ENCODE measurements around the gene MICAL3. TPM values are rescaled to one million over a fixed set of nuclear protein-coding genes. Genes with fewer than 3 reads are reported as not detected.
A peak's percentile ranks its signal among the peaks of the same experiment; 100 is the strongest.
"Not testable (repeated sequence)": the region's sequence is repeated elsewhere in the genome, so short reads cannot be mapped to it uniquely, and the experiment has no call there.

Gene MICAL3
- total and polyA plus RNA-seq, 4 donors = 4.4 to 30.7 (median 15.4) TPM

- Histone ChIP-seq H3K27ac (ENCODE audit: low read depth in 1 of 2, low read length in 1 of 2) (peak overlapping the region in 1 of 2 donors; percentile 85), H3K9ac (ENCODE audit: insufficient read depth in 1 of 2, low read length in 2 of 2) (no peak overlapping the region), H3K36me3 (ENCODE audit: control insufficient read depth in 4 of 4, insufficient read depth in 4 of 4, low read length in 4 of 4) (no peaks in the 10 kb centered on the region), H3K4me3 (no peak overlapping the region), H3K9me3 (ENCODE audit: control insufficient read depth in 4 of 4, insufficient read depth in 3 of 4, low read length in 3 of 4) (no peaks in the 10 kb centered on the region), H3K4me1 (ENCODE audit: control insufficient read depth in 5 of 5, insufficient read depth in 5 of 5, low read length in 5 of 5) (peaks cover 3 to 38% (median 16%) of the 10 kb centered on the region in 5 donors), H3K27me3 (ENCODE audit: control insufficient read depth in 3 of 3, insufficient read depth in 3 of 3, low read length in 2 of 3) (no peaks in the 10 kb centered on the region)
- ATAC-seq (ENCODE audit: insufficient read depth, low FRiP score) (no peak), DNase-seq (no peak)
- WGBS, 2 donors = 91 to 98% methylated on average over 3 of the region's 3 CpGs
- TF ChIP-seq CTCF (IDR thresholded peaks at IDR 0.05; ENCODE audit: control extremely low read depth, extremely low read depth) = no peak
These were observed 85.3 kb downstream of the MICAL3 start for GRCh38 chr22:17939011-17939410.

- peak overlapping the region in 1 of 2 donors; percentile 85 for H3K27ac ChIP-seq (ENCODE audit: low read depth in 1 of 2, low read length in 1 of 2)
- ATAC-seq (ENCODE audit: insufficient read depth, low FRiP score) (no peak), DNase-seq (peak; percentile 42 to 81 (median 65))
- H3K36me3 ChIP-seq (ENCODE audit: control insufficient read depth in 4 of 4, insufficient read depth in 4 of 4, low read length in 4 of 4) = no peaks in the 10 kb centered on the region
- no peaks in the 10 kb centered on the region for H3K9me3 ChIP-seq (ENCODE audit: control insufficient read depth in 4 of 4, insufficient read depth in 3 of 4, low read length in 3 of 4)
- H3K27me3 ChIP-seq (ENCODE audit: control insufficient read depth in 3 of 3, insufficient read depth in 3 of 3, low read length in 2 of 3) = no peaks in the 10 kb centered on the region
- H3K4me1 ChIP-seq (ENCODE audit: control insufficient read depth in 5 of 5, insufficient read depth in 5 of 5, low read length in 5 of 5) = peaks cover 3 to 34% (median 15%) of the 10 kb centered on the region in 5 donors
- H3K9ac ChIP-seq (ENCODE audit: insufficient read depth in 1 of 2, low read length in 2 of 2) = no peak overlapping the region
- H3K4me3 ChIP-seq = no peak overlapping the region
- WGBS, 2 donors = 75 to 76% methylated on average over 8 of the region's 8 CpGs
- no peak for TF ChIP-seq CTCF (IDR thresholded peaks at IDR 0.05; ENCODE audit: control extremely low read depth, extremely low read depth)
These were observed 85.9 kb downstream of the MICAL3 start for GRCh38 chr22:17938484-17938924.

- H3K27ac ChIP-seq (ENCODE audit: low read depth in 1 of 2, low read length in 1 of 2); H3K27me3 ChIP-seq (ENCODE audit: control insufficient read depth in 3 of 3, insufficient read depth in 3 of 3, low read length in 2 of 3); ATAC-seq (ENCODE audit: insufficient read depth, low FRiP score); H3K9me3 ChIP-seq (ENCODE audit: control insufficient read depth in 4 of 4, insufficient read depth in 3 of 4, low read length in 3 of 4); H3K4me3 ChIP-seq; H3K9ac ChIP-seq (ENCODE audit: insufficient read depth in 1 of 2, low read length in 2 of 2); DNase-seq; H3K36me3 ChIP-seq (ENCODE audit: control insufficient read depth in 4 of 4, insufficient read depth in 4 of 4, low read length in 4 of 4): not testable (repeated sequence)
- 94 to 96% methylated on average over 2 of the region's 2 CpGs for WGBS, 2 donors
- H3K4me1 ChIP-seq (ENCODE audit: control insufficient read depth in 5 of 5, insufficient read depth in 5 of 5, low read length in 5 of 5) = peaks cover 0 to 11% (median 0%) of the 10 kb centered on the region in 5 donors
These were observed 91.9 kb downstream of the MICAL3 start for GRCh38 chr22:17932457-17932856.

- ATAC-seq (ENCODE audit: insufficient read depth, low FRiP score) (no peak), DNase-seq (no peak)
- Histone ChIP-seq H3K4me3 (no peak overlapping the region), H3K27me3 (ENCODE audit: control insufficient read depth in 3 of 3, insufficient read depth in 3 of 3, low read length in 2 of 3) (no peaks in the 10 kb centered on the region), H3K36me3 (ENCODE audit: control insufficient read depth in 4 of 4, insufficient read depth in 4 of 4, low read length in 4 of 4) (no peaks in the 10 kb centered on the region), H3K4me1 (ENCODE audit: control insufficient read depth in 5 of 5, insufficient read depth in 5 of 5, low read length in 5 of 5) (peaks cover 0 to 11% (median 3%) of the 10 kb centered on the region in 5 donors), H3K27ac (ENCODE audit: low read depth in 1 of 2, low read length in 1 of 2) (peak overlapping the region in 1 of 2 donors; percentile 88), H3K9ac (ENCODE audit: insufficient read depth in 1 of 2, low read length in 2 of 2) (no peak overlapping the region), H3K9me3 (ENCODE audit: control insufficient read depth in 4 of 4, insufficient read depth in 3 of 4, low read length in 3 of 4) (no peaks in the 10 kb centered on the region)
- TF ChIP-seq CTCF (IDR thresholded peaks at IDR 0.05; ENCODE audit: control extremely low read depth, extremely low read depth) = no peak
- 78 to 86% methylated on average over 3 of the region's 3 CpGs for WGBS, 2 donors
These were observed 92.9 kb downstream of the MICAL3 start for GRCh38 chr22:17931400-17931825.
